PFSK-1 (cell line): ENCODE data around the gene ST7.

Experiments
- FOXP2 ChIP-seq: optimal IDR thresholded peaks from 2 replicates; pipeline ENCODE3; 2011; ENCODE audit warnings: borderline replicate concordance, control low read depth, inconsistent platforms; ENCODE audit not compliant: insufficient read depth; ENCODE audit errors: extremely low read length, extremely low read depth
- POLR2AphosphoS5 ChIP-seq: IDR thresholded peaks from 2 replicates; pipeline ENCODE4 v1.6.1; 2012; ENCODE audit warnings: low read depth, mild to moderate bottlenecking, control low read depth, low read length, moderate library complexity
- SIN3A ChIP-seq: IDR thresholded peaks from 2 replicates; pipeline ENCODE4 v1.6.1; 2012; ENCODE audit warnings: mild to moderate bottlenecking, low read length, moderate library complexity, borderline replicate concordance; ENCODE audit not compliant: insufficient read depth
- TAF1 ChIP-seq: IDR thresholded peaks from 2 replicates; pipeline ENCODE4 v1.6.1; 2012; ENCODE audit warnings: low read length, control low read depth, borderline replicate concordance; ENCODE audit not compliant: insufficient read depth
- TF ChIP-seq, protein P1 (sequence below), 2 experiments: IDR thresholded peaks; 2 replicates each; pipeline versions ENCODE4 v1.6.1 to v1.8.0; 2011 to 2012; ENCODE audit warnings: low read depth in 2 of 2, low read length in 2 of 2, control low read depth in 1 of 2, inconsistent platforms in 1 of 2, mild to moderate bottlenecking in 1 of 2, moderate library complexity in 1 of 2; ENCODE audit not compliant: insufficient read depth in 1 of 2

Gene ST7

DNA sequence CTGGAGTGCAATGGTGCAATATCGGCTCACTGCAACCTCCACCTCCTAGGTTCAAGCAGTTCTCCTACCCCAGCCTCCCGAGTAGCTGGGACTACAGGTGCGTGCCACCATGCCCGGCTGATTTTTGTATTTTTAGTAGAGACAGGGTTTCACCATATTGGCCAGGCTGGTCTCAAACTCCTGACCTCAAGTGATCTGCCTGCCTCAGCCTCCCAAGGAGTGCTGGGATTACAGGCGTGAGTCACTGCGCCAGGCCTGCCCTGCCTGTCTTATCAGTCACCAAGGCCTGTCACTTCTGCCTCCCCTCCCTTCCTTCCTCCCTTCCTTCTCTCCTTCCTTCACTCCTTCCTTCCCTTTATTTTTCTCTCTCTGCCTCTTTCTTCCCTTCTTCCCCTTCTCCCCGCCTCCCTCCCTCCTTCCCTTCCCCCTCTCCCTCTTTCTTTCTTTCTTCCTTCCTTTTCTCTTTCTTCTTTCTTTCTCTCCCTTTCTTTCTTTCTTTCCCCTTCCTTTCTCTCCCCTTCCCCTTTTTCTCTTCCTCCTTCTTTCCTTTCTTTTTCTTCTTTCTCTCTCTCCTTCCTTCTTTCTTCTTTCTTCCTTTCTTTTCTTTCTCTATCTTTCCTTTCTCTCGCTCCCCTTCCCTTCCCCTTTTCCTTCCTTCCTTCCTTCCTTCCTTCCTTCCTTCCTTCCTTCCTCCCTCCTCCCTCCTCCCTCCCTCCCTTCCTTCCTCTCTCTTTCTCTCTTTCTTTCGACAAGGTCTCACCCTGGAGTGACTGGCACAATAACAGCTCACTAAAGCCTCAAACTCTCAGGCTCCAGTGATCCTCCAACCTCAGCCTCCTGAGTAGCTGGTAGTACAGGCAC lies 3.1 kb upstream of the ST7 start:
- TF ChIP-seq FOXP2 (no peak), SIN3A (no peak), POLR2AphosphoS5 (no peak), TAF1 (no peak)
- TF ChIP-seq, protein P1, sequence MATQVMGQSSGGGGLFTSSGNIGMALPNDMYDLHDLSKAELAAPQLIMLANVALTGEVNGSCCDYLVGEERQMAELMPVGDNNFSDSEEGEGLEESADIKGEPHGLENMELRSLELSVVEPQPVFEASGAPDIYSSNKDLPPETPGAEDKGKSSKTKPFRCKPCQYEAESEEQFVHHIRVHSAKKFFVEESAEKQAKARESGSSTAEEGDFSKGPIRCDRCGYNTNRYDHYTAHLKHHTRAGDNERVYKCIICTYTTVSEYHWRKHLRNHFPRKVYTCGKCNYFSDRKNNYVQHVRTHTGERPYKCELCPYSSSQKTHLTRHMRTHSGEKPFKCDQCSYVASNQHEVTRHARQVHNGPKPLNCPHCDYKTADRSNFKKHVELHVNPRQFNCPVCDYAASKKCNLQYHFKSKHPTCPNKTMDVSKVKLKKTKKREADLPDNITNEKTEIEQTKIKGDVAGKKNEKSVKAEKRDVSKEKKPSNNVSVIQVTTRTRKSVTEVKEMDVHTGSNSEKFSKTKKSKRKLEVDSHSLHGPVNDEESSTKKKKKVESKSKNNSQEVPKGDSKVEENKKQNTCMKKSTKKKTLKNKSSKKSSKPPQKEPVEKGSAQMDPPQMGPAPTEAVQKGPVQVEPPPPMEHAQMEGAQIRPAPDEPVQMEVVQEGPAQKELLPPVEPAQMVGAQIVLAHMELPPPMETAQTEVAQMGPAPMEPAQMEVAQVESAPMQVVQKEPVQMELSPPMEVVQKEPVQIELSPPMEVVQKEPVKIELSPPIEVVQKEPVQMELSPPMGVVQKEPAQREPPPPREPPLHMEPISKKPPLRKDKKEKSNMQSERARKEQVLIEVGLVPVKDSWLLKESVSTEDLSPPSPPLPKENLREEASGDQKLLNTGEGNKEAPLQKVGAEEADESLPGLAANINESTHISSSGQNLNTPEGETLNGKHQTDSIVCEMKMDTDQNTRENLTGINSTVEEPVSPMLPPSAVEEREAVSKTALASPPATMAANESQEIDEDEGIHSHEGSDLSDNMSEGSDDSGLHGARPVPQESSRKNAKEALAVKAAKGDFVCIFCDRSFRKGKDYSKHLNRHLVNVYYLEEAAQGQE (IDR thresholded peaks at IDR 0.05; ENCODE audit: insufficient read depth in 1 of 2, low read depth in 2 of 2, low read length in 2 of 2) = no peak

DNA sequence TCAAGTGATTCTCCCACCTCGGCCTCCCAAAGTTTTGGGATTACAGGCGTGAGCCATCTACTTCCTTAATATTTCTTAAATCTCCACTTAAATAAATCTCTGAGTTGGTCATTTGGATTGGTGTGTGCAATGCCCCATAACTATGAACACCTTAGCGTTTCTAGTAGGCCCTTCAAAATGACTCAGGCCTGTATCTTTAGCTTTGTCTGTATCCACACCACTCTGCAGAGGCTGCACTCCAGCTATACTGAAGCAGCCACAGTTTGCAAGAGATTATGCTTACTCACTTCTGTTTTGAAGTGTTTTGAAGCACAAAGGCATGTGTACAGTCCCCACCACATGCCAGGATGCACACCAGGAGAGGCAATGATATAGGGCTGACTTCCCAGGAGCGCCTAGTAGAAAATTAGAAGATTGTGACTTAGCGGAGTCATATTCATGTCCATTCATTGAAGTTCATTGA lies 2.4 kb upstream of the ST7 start:
- no peak for TF ChIP-seq FOXP2

DNA sequence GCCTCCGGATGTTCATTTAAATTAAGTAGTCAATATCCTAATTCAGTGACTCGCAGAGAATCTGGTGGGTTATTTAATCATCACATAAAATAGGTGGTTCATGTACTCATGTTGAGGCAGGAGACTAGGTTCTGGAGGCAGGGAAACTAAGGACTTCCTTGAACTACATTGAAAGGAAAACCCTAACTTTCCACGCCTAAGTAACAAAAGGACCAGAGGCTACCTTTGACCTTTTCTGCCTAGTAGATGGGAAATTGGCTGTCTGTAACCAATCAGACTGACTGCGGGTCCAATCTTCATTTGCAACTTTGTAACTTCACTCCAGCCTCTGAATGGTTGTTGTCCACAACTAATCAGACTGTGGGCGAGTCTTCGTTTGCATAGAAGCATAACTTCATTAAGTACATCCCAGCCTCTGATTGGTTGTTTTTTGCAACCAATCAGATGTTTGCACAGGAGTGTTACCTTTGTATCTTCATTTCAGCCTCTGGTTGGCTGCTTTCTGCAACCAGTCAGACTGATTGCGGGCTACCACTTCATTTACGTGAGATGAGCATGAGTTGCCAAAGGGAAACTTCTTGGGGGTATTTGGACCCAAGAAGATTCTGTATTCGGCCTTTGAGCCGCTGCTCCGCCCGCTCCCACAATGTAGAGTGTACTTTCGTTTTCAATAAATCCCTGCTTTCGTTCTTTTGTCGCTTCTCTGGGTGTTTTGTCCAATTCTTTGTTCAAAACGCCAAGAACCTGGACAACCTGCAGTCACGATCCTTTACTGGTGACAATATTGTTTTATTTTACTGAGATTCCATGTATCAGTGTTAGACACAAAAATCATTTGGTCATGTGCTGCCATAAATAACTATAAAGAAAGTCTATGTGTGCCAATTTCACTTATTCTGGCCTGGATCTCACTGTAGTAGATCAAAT lies 1.7 kb upstream of the ST7 start:
- TF ChIP-seq TAF1 (no peak), FOXP2 (no peak), POLR2AphosphoS5 (no peak), SIN3A (no peak)
- TF ChIP-seq, protein P1 (IDR thresholded peaks at IDR 0.05; ENCODE audit: insufficient read depth in 1 of 2, low read depth in 2 of 2, low read length in 2 of 2) = no peak

DNA sequence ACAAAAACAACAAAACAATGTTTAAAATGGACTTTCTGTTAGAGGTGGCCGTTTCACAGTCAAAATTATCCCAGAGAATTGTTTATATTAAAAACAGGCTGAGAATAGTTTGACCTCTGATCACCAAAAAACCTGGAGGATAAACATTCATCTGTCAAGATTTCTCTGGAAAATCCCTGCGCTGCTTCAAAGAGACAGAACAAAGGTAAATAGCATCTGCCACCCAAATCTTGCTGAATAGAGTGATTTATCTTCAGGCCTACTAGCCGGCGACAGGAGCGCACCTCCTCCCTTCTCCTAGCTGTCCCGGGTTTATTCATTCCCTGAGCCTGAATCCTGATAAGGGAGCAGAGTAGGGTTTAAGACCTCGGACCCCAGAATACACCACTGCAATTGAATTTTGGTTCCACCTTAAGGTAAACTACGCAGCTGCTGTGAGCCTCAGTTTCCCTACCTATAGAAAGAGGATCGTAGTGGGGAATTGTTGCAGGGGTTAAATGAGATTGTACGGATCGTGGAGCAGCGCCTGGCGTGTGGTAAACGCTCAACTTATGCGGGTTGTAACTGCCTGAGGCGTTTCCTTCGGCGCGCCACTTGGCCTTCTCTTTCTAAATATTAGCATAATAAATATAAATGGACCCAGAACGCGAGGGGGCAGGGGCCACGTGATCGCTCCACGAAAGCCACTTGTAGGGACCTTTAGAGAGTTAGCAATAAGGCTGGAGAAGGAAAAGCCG lies 498 bp upstream of the ST7 start:
- TF ChIP-seq POLR2AphosphoS5 = no peak
- no peak for TF ChIP-seq TAF1
- TF ChIP-seq, protein P1 (IDR thresholded peaks at IDR 0.05; ENCODE audit: insufficient read depth in 1 of 2, low read depth in 2 of 2, low read length in 2 of 2) = no peak
- no peak for TF ChIP-seq SIN3A
- TF ChIP-seq FOXP2 = no peak

DNA sequence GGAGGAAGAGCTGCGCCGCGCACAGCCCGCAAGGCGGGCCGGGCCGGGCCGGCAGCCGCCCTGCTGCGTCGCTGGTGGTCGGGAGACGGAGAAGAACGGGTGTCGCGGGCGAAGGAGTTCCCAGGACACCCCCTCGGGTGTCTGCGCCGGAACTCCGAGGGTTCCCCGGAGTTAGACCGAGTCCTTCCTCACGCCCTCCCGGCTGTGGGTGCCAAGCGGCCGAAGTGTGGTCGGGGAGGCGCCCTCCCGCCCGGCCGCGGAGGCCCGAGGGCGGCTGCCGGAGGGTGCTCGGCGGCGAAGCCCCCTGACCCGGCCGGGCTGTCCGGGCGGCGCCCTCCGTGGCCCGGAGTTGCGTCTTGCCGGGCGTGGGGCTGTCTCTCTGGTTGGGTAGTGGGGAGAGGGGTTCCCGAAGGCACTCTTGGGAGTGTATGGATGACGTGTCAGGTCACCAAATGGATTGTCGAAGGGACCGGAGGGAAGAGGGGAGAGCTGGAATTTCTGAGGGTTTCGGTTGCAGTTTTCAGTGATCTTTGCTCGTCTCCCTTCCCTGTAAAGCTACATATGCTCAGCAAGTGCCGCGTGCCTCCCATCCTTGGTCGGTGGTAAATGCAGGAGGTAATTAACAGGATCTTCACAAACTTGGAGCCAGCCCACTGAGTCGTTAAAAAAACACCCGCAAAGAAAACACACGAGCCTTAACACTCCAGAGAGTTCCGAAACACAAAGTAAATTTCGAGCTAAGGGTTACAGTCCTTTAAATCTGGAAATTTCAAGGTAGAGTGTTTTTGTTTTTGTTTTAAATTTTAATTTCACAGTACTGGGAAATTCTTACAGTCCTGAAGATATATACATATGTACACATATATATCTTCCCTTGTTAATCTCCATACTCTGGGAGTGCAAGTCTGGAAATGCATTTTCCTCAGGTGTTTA lies 871 bp downstream of the ST7 start:
- no peak for TF ChIP-seq SIN3A
